ENCODE data around the gene MAP2. TPM values are rescaled to one million over a fixed set of nuclear protein-coding genes. Genes with fewer than 3 reads are reported as not detected.

The MAP2 gene
- total RNA-seq, 1 donor: 26.5 TPM

GRCh38 chr2:209696836-209697711 is 273.2 kb downstream of the MAP2 start:
- no peak for DNase-seq (ENCODE audit: low read depth)
- no peak for TF ChIP-seq CTCF (IDR thresholded peaks at IDR 0.05; ENCODE audit: insufficient read depth, low read length)
- H3K4me3 ChIP-seq (ENCODE audit: low read depth, low read length): no peak overlapping the region

- no peak for DNase-seq (ENCODE audit: low read depth)
- no peak overlapping the region for H3K4me3 ChIP-seq (ENCODE audit: low read depth, low read length)
- no peak for TF ChIP-seq CTCF (IDR thresholded peaks at IDR 0.05; ENCODE audit: insufficient read depth, low read length)
Measured at GRCh38 chr2:209702775-209703174, 278.9 kb downstream of the MAP2 start.

- peak; percentile 20 for DNase-seq (ENCODE audit: low read depth)
- no peak for TF ChIP-seq CTCF (IDR thresholded peaks at IDR 0.05; ENCODE audit: insufficient read depth, low read length)
- H3K4me3 ChIP-seq (ENCODE audit: low read depth, low read length): no peak overlapping the region
Measured at GRCh38 chr2:209713219-209713618, 289.4 kb downstream of the MAP2 start.

- H3K4me3 ChIP-seq (ENCODE audit: low read depth, low read length): no peak overlapping the region
- no peak for TF ChIP-seq CTCF (IDR thresholded peaks at IDR 0.05; ENCODE audit: insufficient read depth, low read length)
- DNase-seq (ENCODE audit: low read depth): no peak
Measured at GRCh38 chr2:209719034-209719433, 295.2 kb downstream of the MAP2 start.

GRCh38 chr2:209721497-209721896 is 297.6 kb downstream of the MAP2 start:
- no peak for TF ChIP-seq CTCF (IDR thresholded peaks at IDR 0.05; ENCODE audit: insufficient read depth, low read length)
- DNase-seq (ENCODE audit: low read depth): peak; percentile 29
- no peak overlapping the region for H3K4me3 ChIP-seq (ENCODE audit: low read depth, low read length)

GRCh38 chr2:209726311-209726710 is 302.5 kb downstream of the MAP2 start:
- no peak for TF ChIP-seq CTCF (IDR thresholded peaks at IDR 0.05; ENCODE audit: insufficient read depth, low read length)
- no peak overlapping the region for H3K4me3 ChIP-seq (ENCODE audit: low read depth, low read length)
- DNase-seq (ENCODE audit: low read depth): no peak
